Activated B cell treated with CpG ODN at 0.5 μM for 24 hours (primary cell): ENCODE measurements around the gene DLAT. TPM values are rescaled to one million over a fixed set of nuclear protein-coding genes. Genes with fewer than 3 reads are reported as not detected.

Source experiments
- ATAC-seq: fragments of 200-7000 bp; cut with Tn5 transposase; one replicate; pipeline ENCODE4 v1.10.0; 2021; ENCODE audit warnings: low read depth, mild to moderate bottlenecking, moderate library complexity
- CTCF ChIA-PET: fragments of 350-600 bp; sonication (Branson Sonifier 250); formaldehyde crosslinking; loops from one replicate; lab custom pipeline; 2021; ENCODE audit warnings: antibody characterized with exemption; lab: Charles Lee
- POLR2A ChIA-PET: fragments of 350-600 bp; sonication (Branson Sonifier 250); formaldehyde crosslinking; loops from one replicate; lab custom pipeline; 2021; ENCODE audit warnings: antibody characterized with exemption; lab: Charles Lee
- DNase-seq: peaks from one replicate; pipeline ENCODE4 v3.0.0; 2022
- H3K27ac Mint-ChIP-seq: one replicate; pipeline ENCODE4 v1.8.0; 2020; ENCODE audit warnings: mixed read lengths
- H3K27me3 Mint-ChIP-seq: one replicate; pipeline ENCODE4 v1.8.0; 2021; ENCODE audit warnings: mixed read lengths
- H3K36me3 Mint-ChIP-seq: one replicate; pipeline ENCODE4 v1.8.0; 2021; ENCODE audit warnings: low read depth, mixed read lengths
- H3K4me1 Mint-ChIP-seq: one replicate; pipeline ENCODE4 v1.8.0; 2021; ENCODE audit warnings: mixed read lengths
- H3K4me3 Mint-ChIP-seq: one replicate; pipeline ENCODE4 v1.8.0; 2020; ENCODE audit warnings: mild to moderate bottlenecking, mixed read lengths
- H3K9me3 Mint-ChIP-seq: one replicate; pipeline ENCODE4 v1.8.0; 2020; ENCODE audit warnings: mixed read lengths
- CTCF ChIP-seq: fragments of 200-600 bp; IDR thresholded peaks from one replicate; pipeline ENCODE4 v1.8.0; 2022; ENCODE audit warnings: antibody characterized with exemption, mild to moderate bottlenecking
- intact Hi-C: fragments of 100-400 bp; cut with micrococcal nuclease; formaldehyde crosslinking; loops from one replicate; pipeline ENCODE4 v1.15.1; 2024
- total RNA-seq: library from RNA; stranded (reverse); gene quantifications from 2 replicates; pipeline ENCODE4 v1.2.3, GENCODE V29; 2022

Gene DLAT
- total RNA-seq, 1 donor from 2014 or later = 31.5 TPM

- Mint-ChIP-seq H3K4me3 (no peak overlapping the region), H3K9me3 (no peaks in the 10 kb centered on the region), H3K4me1 (no peaks in the 10 kb centered on the region), H3K36me3 (peaks cover 46% of the 10 kb centered on the region), H3K27me3 (no peaks in the 10 kb centered on the region), H3K27ac (no peak overlapping the region)
- POLR2A ChIA-PET = no interaction called here
- no peak for TF ChIP-seq CTCF
- intact Hi-C loops = no loop called here
- CTCF ChIA-PET = interaction anchor here (1.1 kb wide), 1 partner anchor 16 kb away, joined by 3 read pairs; no protein-coding TSS in a partner anchor
- DNase-seq (no peak), ATAC-seq (no peak)
Observed at GRCh38 chr11:112097734-112098528, 72.7 kb downstream of the DLAT start.

GRCh38 chr11:112100462-112100861 lies 75.3 kb downstream of the DLAT start:
- H3K27me3 Mint-ChIP-seq = no peaks in the 10 kb centered on the region
- DNase-seq (no peak), ATAC-seq (no peak)
- peaks cover 28% of the 10 kb centered on the region for H3K36me3 Mint-ChIP-seq
- CTCF ChIA-PET = no interaction called here
- intact Hi-C loops = no loop called here
- TF ChIP-seq CTCF = no peak
- no peak overlapping the region for H3K4me3 Mint-ChIP-seq
- POLR2A ChIA-PET = no interaction called here
- H3K27ac Mint-ChIP-seq = no peak overlapping the region
- H3K4me1 Mint-ChIP-seq = no peaks in the 10 kb centered on the region
- H3K9me3 Mint-ChIP-seq = no peaks in the 10 kb centered on the region

- H3K27me3 Mint-ChIP-seq = no peaks in the 10 kb centered on the region
- peaks cover 8% of the 10 kb centered on the region for H3K36me3 Mint-ChIP-seq
- DNase-seq = no peak
- H3K4me1 Mint-ChIP-seq = no peaks in the 10 kb centered on the region
- TF ChIP-seq CTCF = no peak
- no peak overlapping the region for H3K27ac Mint-ChIP-seq
- H3K4me3 Mint-ChIP-seq = no peak overlapping the region
- POLR2A ChIA-PET = no interaction called here
- ATAC-seq = no peak
- CTCF ChIA-PET = interaction anchor here (0.8 kb wide), 1 partner anchor 9 kb away, joined by 4 read pairs; no protein-coding TSS in a partner anchor
- intact Hi-C loops = no loop called here
- H3K9me3 Mint-ChIP-seq = no peaks in the 10 kb centered on the region
Observed at GRCh38 chr11:112103446-112103845, 78.2 kb downstream of the DLAT start.

- ChIA-PET POLR2A (no interaction called here), CTCF (no interaction called here)
- no peak for TF ChIP-seq CTCF
- Mint-ChIP-seq H3K27me3 (no peaks in the 10 kb centered on the region), H3K9me3 (no peaks in the 10 kb centered on the region), H3K4me3 (no peak overlapping the region), H3K4me1 (no peaks in the 10 kb centered on the region), H3K36me3 (peaks cover 4% of the 10 kb centered on the region), H3K27ac (no peak overlapping the region)
- intact Hi-C loops = no loop called here
- ATAC-seq (no peak), DNase-seq (no peak)
Observed at GRCh38 chr11:112106070-112106469, 80.9 kb downstream of the DLAT start.

Other genes starting within 250 kb of the DLAT start
- gene ALG9, start 153.8 kb upstream of the DLAT start, total RNA-seq = 17.0 and 20.1 TPM in 2 replicates
- 7.4 and 7.8 TPM in 2 replicates for gene FDXACB1, start 146.2 kb upstream of the DLAT start, total RNA-seq
- 11.6 and 13.7 TPM in 2 replicates for gene CFAP68, start 145.9 kb upstream of the DLAT start, total RNA-seq
- not detected in 2 replicates for gene CRYAB, start 113.6 kb upstream of the DLAT start, total RNA-seq
- not detected in 2 replicates for gene HSPB2, start 112.7 kb upstream of the DLAT start, total RNA-seq
- not detected in 2 replicates for gene C11orf52, start 106.5 kb upstream of the DLAT start, total RNA-seq
- 0.20 and 1.0 TPM in 2 replicates for gene DIXDC1, start 88.1 kb upstream of the DLAT start, total RNA-seq
- 0.22 and 0.44 TPM in 2 replicates for gene PIH1D2, start 48.6 kb downstream of the DLAT start, total RNA-seq
- 24.0 and 26.3 TPM in 2 replicates for gene NKAPD1, start 48.9 kb downstream of the DLAT start, total RNA-seq
- 37.0 and 39.6 TPM in 2 replicates for gene TIMM8B, start 61.3 kb downstream of the DLAT start, total RNA-seq
- gene SDHD, start 61.5 kb downstream of the DLAT start, total RNA-seq = 79.9 and 82.1 TPM in 2 replicates
- 0.34 and 1.00 TPM in 2 replicates for gene IL18, start 138.7 kb downstream of the DLAT start, total RNA-seq
- not detected in 2 replicates for gene TEX12, start 142.0 kb downstream of the DLAT start, total RNA-seq
- gene BCO2, start 150.1 kb downstream of the DLAT start, total RNA-seq = 1.4 and 3.2 TPM in 2 replicates
- 22.7 and 30.4 TPM in 2 replicates for gene PTS, start 201.0 kb downstream of the DLAT start, total RNA-seq
- gene PLET1, start 235.5 kb downstream of the DLAT start, total RNA-seq = not detected in 2 replicates